OCI-LY3 (cell line): ENCODE measurements around the gene REN.

Experiments
- H2AFZ ChIP-seq: fragments of 200-600, 300-600 bp; shearing (Covaris generic); 2 replicates; pipeline ENCODE4 v1.6.0; 2014; ENCODE audit warnings: antibody characterized with exemption, low read depth, low read length
- H3K27ac ChIP-seq: fragments of 200-600, 300-600 bp; sonication (generic); 2 replicates; pipeline ENCODE4 v1.5.1; 2014; ENCODE audit warnings: mild to moderate bottlenecking, low read length, moderate library complexity, mixed read lengths
- H3K27me3 ChIP-seq: fragments of 200-600, 300-600 bp; sonication (generic); 2 replicates; pipeline ENCODE4 v1.6.1; 2014; ENCODE audit warnings: low read depth, low read length, mixed read lengths
- H3K36me3 ChIP-seq: fragments of 200-600, 300-600 bp; sonication (generic); replicated peaks from 2 replicates; pipeline ENCODE3; 2014; ENCODE audit warnings: low read depth, low read length, mixed read lengths
- H3K4me1 ChIP-seq: fragments of 300-600, 200-600 bp; sonication (generic); 2 replicates; pipeline ENCODE4 v1.6.1; 2014; ENCODE audit warnings: low read length, mixed read lengths
- H3K4me2 ChIP-seq: fragments of 200-600, 300-600 bp; sonication (generic); 2 replicates; pipeline ENCODE4 v1.6.1; 2014; ENCODE audit warnings: low read length, mixed read lengths
- H3K4me3 ChIP-seq: fragments of 300-600, 200-600 bp; sonication (generic); 2 replicates; pipeline ENCODE4 v1.5.1; 2014; ENCODE audit warnings: antibody characterized with exemption, mild to moderate bottlenecking, low read length, moderate library complexity
- H3K79me2 ChIP-seq: fragments of 300-600, 200-600 bp; shearing (Covaris generic); 2 replicates; pipeline ENCODE4 v1.6.1; 2014; ENCODE audit warnings: mild to moderate bottlenecking, low read length, mixed read lengths
- H3K9ac ChIP-seq: fragments of 300-600, 200-600 bp; shearing (Covaris generic); 2 replicates; pipeline ENCODE4 v1.6.0; 2014; ENCODE audit warnings: mild to moderate bottlenecking, low read length, moderate library complexity
- H3K9me3 ChIP-seq: fragments of 200-600, 300-600 bp; shearing (Covaris generic); 2 replicates; pipeline ENCODE4 v1.6.1; 2014; ENCODE audit warnings: low read length, mixed read lengths; ENCODE audit not compliant: insufficient read depth
- H4K20me1 ChIP-seq: fragments of 200-600, 300-600 bp; sonication (generic); 2 replicates; pipeline ENCODE4 v1.6.1; 2016; ENCODE audit warnings: low read length, mixed read lengths; ENCODE audit not compliant: insufficient read depth
- EZH2phosphoT487 ChIP-seq: fragments of 200-600 bp; shearing (Covaris generic); IDR thresholded peaks from 2 replicates; pipeline ENCODE4 v1.6.1; 2018; ENCODE audit warnings: antibody characterized with exemption, mixed run types, low read depth
- TF ChIP-seq, protein P1 (sequence below): fragments of 200-600, 300-600 bp; sonication (generic); IDR thresholded peaks from 2 replicates; pipeline ENCODE4 v1.5.1; 2014; ENCODE audit warnings: antibody characterized with exemption, low read length, low read depth

Gene REN

DNA sequence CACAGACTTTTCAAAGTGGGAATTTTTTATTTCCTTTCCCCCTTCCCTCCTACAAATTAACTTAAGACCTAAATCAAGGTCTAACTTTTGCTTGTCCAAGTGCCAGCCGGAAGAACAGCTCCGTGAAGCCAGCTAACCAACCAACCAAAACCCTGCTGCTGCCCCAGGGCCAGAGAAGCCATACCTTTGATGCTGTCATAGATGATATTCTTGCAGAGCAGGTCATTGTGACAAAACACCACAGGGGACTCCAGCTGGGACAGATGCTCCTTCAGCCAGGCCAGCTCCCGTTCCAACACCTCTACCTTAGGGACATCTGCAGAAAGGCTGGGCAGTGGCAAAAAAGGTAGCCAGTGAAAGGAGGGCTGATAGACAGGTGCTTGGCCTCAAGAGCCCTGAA lies 25.0 kb downstream of the REN start:
- no peaks in the 10 kb centered on the region for H4K20me1 ChIP-seq
- no peak overlapping the region for H3K4me2 ChIP-seq
- TF ChIP-seq, protein P1, sequence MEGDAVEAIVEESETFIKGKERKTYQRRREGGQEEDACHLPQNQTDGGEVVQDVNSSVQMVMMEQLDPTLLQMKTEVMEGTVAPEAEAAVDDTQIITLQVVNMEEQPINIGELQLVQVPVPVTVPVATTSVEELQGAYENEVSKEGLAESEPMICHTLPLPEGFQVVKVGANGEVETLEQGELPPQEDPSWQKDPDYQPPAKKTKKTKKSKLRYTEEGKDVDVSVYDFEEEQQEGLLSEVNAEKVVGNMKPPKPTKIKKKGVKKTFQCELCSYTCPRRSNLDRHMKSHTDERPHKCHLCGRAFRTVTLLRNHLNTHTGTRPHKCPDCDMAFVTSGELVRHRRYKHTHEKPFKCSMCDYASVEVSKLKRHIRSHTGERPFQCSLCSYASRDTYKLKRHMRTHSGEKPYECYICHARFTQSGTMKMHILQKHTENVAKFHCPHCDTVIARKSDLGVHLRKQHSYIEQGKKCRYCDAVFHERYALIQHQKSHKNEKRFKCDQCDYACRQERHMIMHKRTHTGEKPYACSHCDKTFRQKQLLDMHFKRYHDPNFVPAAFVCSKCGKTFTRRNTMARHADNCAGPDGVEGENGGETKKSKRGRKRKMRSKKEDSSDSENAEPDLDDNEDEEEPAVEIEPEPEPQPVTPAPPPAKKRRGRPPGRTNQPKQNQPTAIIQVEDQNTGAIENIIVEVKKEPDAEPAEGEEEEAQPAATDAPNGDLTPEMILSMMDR: no peak
- TF ChIP-seq EZH2phosphoT487: no peak
- no peak overlapping the region for H3K9ac ChIP-seq
- H3K9me3 ChIP-seq: no peaks in the 10 kb centered on the region
- H3K79me2 ChIP-seq: no peaks in the 10 kb centered on the region
- H3K27me3 ChIP-seq: peaks cover 53% of the 10 kb centered on the region
- no peak overlapping the region for H3K27ac ChIP-seq
- no peaks in the 10 kb centered on the region for H3K4me1 ChIP-seq
- H3K36me3 ChIP-seq: no peaks in the 10 kb centered on the region
- no peak overlapping the region for H2AFZ ChIP-seq
- H3K4me3 ChIP-seq: no peak overlapping the region

DNA sequence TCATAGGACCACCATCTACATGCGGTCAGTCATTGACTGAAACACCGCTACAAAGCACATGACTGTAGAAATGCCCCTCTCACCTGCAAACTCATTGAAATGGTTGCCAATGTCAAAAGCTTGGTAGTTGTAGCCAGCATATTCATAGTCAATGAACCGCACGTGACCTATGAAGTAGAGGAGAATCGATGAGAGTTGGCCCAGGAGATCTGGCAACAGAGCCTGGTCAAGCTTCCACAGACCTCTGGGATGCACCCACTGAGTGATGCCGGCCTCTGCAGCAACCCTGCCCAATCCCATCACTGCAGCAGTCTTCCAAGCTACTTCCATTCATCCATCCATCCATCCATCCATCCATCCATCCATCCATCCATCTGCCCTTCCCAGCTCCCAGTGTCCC lies 26.2 kb downstream of the REN start:
- H4K20me1 ChIP-seq: no peaks in the 10 kb centered on the region
- peaks cover 48% of the 10 kb centered on the region for H3K27me3 ChIP-seq
- no peaks in the 10 kb centered on the region for H3K36me3 ChIP-seq
- H3K4me2 ChIP-seq: no peak overlapping the region
- H3K4me3 ChIP-seq: no peak overlapping the region
- no peak overlapping the region for H3K9ac ChIP-seq
- H3K9me3 ChIP-seq: no peaks in the 10 kb centered on the region
- TF ChIP-seq EZH2phosphoT487: no peak
- TF ChIP-seq, protein P1: no peak
- H2AFZ ChIP-seq: no peak overlapping the region
- no peak overlapping the region for H3K27ac ChIP-seq
- no peaks in the 10 kb centered on the region for H3K4me1 ChIP-seq
- H3K79me2 ChIP-seq: no peaks in the 10 kb centered on the region

DNA sequence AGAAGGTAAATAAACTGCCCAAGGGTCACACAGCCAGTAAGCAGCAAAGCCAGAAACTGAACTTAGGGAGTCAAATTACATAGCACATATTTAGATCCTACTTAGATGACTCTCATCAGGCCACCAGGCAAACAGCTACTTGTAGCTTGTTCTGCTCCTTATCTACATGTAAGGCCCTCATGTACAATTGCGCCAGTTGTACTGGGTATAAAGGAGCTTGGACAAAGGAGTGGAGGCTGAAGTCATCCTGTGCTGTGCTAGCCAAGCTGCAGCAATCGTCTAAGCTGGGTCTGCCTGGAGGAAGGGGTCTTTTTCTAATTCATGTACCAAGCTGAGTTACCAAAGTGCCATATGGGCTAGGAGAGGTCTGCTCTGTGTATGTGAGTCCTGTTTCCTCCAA lies 27.0 kb downstream of the REN start:
- peaks cover 44% of the 10 kb centered on the region for H3K27me3 ChIP-seq
- H2AFZ ChIP-seq: no peak overlapping the region
- H3K4me3 ChIP-seq: no peak overlapping the region
- H3K4me2 ChIP-seq: no peak overlapping the region
- H3K79me2 ChIP-seq: no peaks in the 10 kb centered on the region
- no peak overlapping the region for H3K27ac ChIP-seq
- H3K9ac ChIP-seq: no peak overlapping the region
- no peaks in the 10 kb centered on the region for H4K20me1 ChIP-seq
- H3K4me1 ChIP-seq: peaks cover 5% of the 10 kb centered on the region
- no peaks in the 10 kb centered on the region for H3K9me3 ChIP-seq
- TF ChIP-seq, protein P1: no peak
- no peak for TF ChIP-seq EZH2phosphoT487
- no peaks in the 10 kb centered on the region for H3K36me3 ChIP-seq

DNA sequence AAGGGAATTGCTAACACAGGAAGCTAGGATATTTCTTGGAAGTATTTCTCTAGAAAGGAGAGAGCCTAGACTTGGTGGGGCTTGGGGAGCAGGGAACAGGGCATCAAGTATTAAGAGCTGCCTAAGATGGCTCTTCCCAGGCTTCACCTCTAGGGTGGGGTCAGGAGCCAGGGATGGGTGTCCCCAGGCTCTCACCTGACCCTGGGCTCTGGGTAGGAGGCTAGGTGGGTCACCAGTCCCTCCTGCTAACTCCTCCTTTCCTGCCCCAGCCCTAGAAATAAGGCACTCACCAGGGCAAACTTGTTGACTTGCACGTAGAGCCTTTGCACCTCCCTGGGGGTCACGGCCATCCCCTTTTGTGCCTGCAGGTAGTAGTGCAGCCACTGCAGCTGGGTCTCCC lies 29.3 kb downstream of the REN start:
- Histone ChIP-seq H2AFZ (no peak overlapping the region), H3K27me3 (peaks cover 33% of the 10 kb centered on the region), H3K9me3 (no peaks in the 10 kb centered on the region), H3K4me3 (no peak overlapping the region), H3K36me3 (no peaks in the 10 kb centered on the region), H3K27ac (no peak overlapping the region), H3K79me2 (no peaks in the 10 kb centered on the region), H4K20me1 (no peaks in the 10 kb centered on the region), H3K4me1 (peaks cover 8% of the 10 kb centered on the region), H3K9ac (no peak overlapping the region), H3K4me2 (no peak overlapping the region)
- TF ChIP-seq, protein P1: no peak
- no peak for TF ChIP-seq EZH2phosphoT487
